ENCODE data around the gene PDE11A. TPM values are rescaled to one million over a fixed set of nuclear protein-coding genes. Genes with fewer than 3 reads are reported as not detected.
A peak's percentile ranks its signal among the peaks of the same experiment; 100 is the strongest.

Gene PDE11A
- total and polyA plus RNA-seq, 2 experiments from 2014 or later: 0.08 to 0.73 TPM

- peaks cover 6% of the 10 kb centered on the region for H3K27me3 Mint-ChIP-seq (ENCODE audit: insufficient read depth, low read depth, poor library complexity)
- no peak overlapping the region for H3K27ac ChIP-seq (ENCODE audit: low read depth)
- no peak overlapping the region for H2AFZ ChIP-seq
- H4K20me1 ChIP-seq (replicated peaks; ENCODE audit: insufficient read depth): no peaks in the 10 kb centered on the region; the same call in 1 of the 2 replicates
- peaks cover 3% of the 10 kb centered on the region; the same call in 1 of the 3 replicates for H3K4me1 Mint-ChIP-seq
- 0 out of 2 replicates have a peak, but pooled peaks cover 2% of the 10 kb centered on the region for H3K4me1 ChIP-seq (ENCODE audit: insufficient read depth)
- no peaks in the 10 kb centered on the region for H3K36me3 ChIP-seq (ENCODE audit: insufficient read depth)
- no peak overlapping the region for H3K4me3 ChIP-seq
- H3K79me2 ChIP-seq (replicated peaks; ENCODE audit: insufficient read depth): no peaks in the 10 kb centered on the region
- no peak overlapping the region for H3K27ac Mint-ChIP-seq
- no peak overlapping the region for H3K4me2 ChIP-seq
- H3K9me2 ChIP-seq (ENCODE audit: insufficient read depth): no peaks in the 10 kb centered on the region
- TF ChIP-seq EZH2phosphoT487 (IDR thresholded peaks at IDR 0.05; ENCODE audit: unreplicated experiment) (no peak), JUNB (IDR thresholded peaks at IDR 0.05; ENCODE audit: unreplicated experiment) (no peak)
- H3K36me3 Mint-ChIP-seq (ENCODE audit: low read depth): no peaks in the 10 kb centered on the region
- DNase-seq (ENCODE audit: low spot score) (no peak), ATAC-seq (no peak)
- H3F3A ChIP-seq (replicated peaks; ENCODE audit: low read depth): no peaks in the 10 kb centered on the region
- peaks cover 10% of the 10 kb centered on the region for H3K27me3 ChIP-seq (ENCODE audit: insufficient read depth)
- H3K9me3 Mint-ChIP-seq: no peaks in the 10 kb centered on the region
- H3K4me3 Mint-ChIP-seq: no peak overlapping the region
Measured at GRCh38 chr2:177721087-177721486, 351.5 kb downstream of the PDE11A start.

GRCh38 chr2:177717831-177718618, 354.6 kb downstream of the PDE11A start:
- Mint-ChIP-seq H3K4me3 (no peak overlapping the region), H3K27ac (no peak overlapping the region), H3K36me3 (ENCODE audit: low read depth) (no peaks in the 10 kb centered on the region), H3K9me3 (no peaks in the 10 kb centered on the region), H3K4me1 (peaks cover 10% of the 10 kb centered on the region), H3K27me3 (ENCODE audit: insufficient read depth, low read depth, poor library complexity) (peaks cover 6% of the 10 kb centered on the region)
- Histone ChIP-seq H3F3A (replicated peaks; ENCODE audit: low read depth) (no peaks in the 10 kb centered on the region), H3K36me3 (ENCODE audit: insufficient read depth) (no peaks in the 10 kb centered on the region), H3K9me2 (ENCODE audit: insufficient read depth) (no peaks in the 10 kb centered on the region), H2AFZ (no peak overlapping the region), H3K4me2 (no peak overlapping the region), H3K27me3 (ENCODE audit: insufficient read depth) (no peaks in the 10 kb centered on the region), H4K20me1 (replicated peaks; ENCODE audit: insufficient read depth) (no peaks in the 10 kb centered on the region; the same call in 1 of the 2 replicates), H3K4me3 (no peak overlapping the region), H3K79me2 (replicated peaks; ENCODE audit: insufficient read depth) (no peaks in the 10 kb centered on the region), H3K4me1 (ENCODE audit: insufficient read depth) (no peaks in the 10 kb centered on the region), H3K27ac (ENCODE audit: low read depth) (no peak overlapping the region)
- ATAC-seq (no peak), DNase-seq (ENCODE audit: low spot score) (peak; percentile 37)
- no peak for TF ChIP-seq ZNF331 (CRISPR knock-in tag; IDR thresholded peaks at IDR 0.05; ENCODE audit: low read depth)
- peak in 1 of 2 experiments; percentile 54; a peak in 3 of 4 replicates for TF ChIP-seq CTCF (conservative IDR thresholded peaks at IDR 0.05; ENCODE audit: low read depth in 2 of 2)

GRCh38 chr2:177716484-177716883, 356.1 kb downstream of the PDE11A start:
- peaks cover 10% of the 10 kb centered on the region for H3K4me1 Mint-ChIP-seq
- TF ChIP-seq STAT1 (IDR thresholded peaks at IDR 0.05; ENCODE audit: unreplicated experiment) (no peak), CTCF (conservative IDR thresholded peaks at IDR 0.05; ENCODE audit: low read depth in 2 of 2) (no peak), CREB1 (CRISPR knock-in tag; IDR thresholded peaks at IDR 0.05; ENCODE audit: low read depth) (no peak)
- TF ChIP-seq, protein P1, sequence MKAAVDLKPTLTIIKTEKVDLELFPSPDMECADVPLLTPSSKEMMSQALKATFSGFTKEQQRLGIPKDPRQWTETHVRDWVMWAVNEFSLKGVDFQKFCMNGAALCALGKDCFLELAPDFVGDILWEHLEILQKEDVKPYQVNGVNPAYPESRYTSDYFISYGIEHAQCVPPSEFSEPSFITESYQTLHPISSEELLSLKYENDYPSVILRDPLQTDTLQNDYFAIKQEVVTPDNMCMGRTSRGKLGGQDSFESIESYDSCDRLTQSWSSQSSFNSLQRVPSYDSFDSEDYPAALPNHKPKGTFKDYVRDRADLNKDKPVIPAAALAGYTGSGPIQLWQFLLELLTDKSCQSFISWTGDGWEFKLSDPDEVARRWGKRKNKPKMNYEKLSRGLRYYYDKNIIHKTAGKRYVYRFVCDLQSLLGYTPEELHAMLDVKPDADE (IDR thresholded peaks at IDR 0.05): no peak

More at GRCh38 chr2:177716484-177716883, 356.1 kb downstream of the PDE11A start:
- no peaks in the 10 kb centered on the region for H3K36me3 ChIP-seq (ENCODE audit: insufficient read depth)
- H3K9me2 ChIP-seq (ENCODE audit: insufficient read depth): no peaks in the 10 kb centered on the region
- H3K27me3 ChIP-seq (ENCODE audit: insufficient read depth): no peaks in the 10 kb centered on the region
- H3K27ac ChIP-seq (ENCODE audit: low read depth): no peak overlapping the region
- H3K79me2 ChIP-seq (replicated peaks; ENCODE audit: insufficient read depth): no peaks in the 10 kb centered on the region
- no peaks in the 10 kb centered on the region for H3F3A ChIP-seq (replicated peaks; ENCODE audit: low read depth)
- no peaks in the 10 kb centered on the region for H3K4me1 ChIP-seq (ENCODE audit: insufficient read depth)
- Mint-ChIP-seq H3K36me3 (ENCODE audit: low read depth) (no peaks in the 10 kb centered on the region), H3K27ac (no peak overlapping the region), H3K27me3 (ENCODE audit: insufficient read depth, low read depth, poor library complexity) (peaks cover 6% of the 10 kb centered on the region), H3K4me3 (no peak overlapping the region), H3K9me3 (no peaks in the 10 kb centered on the region)
- H3K4me3 ChIP-seq: no peak overlapping the region
- H4K20me1 ChIP-seq (replicated peaks; ENCODE audit: insufficient read depth): no peaks in the 10 kb centered on the region; the same call in 1 of the 2 replicates
- no peak overlapping the region for H3K4me2 ChIP-seq
- no peak overlapping the region for H2AFZ ChIP-seq
- DNase-seq (ENCODE audit: low spot score) (no peak), ATAC-seq (no peak)
